ENCODE measurements around the gene DTNB. TPM values are rescaled to one million over a fixed set of nuclear protein-coding genes. Genes with fewer than 3 reads are reported as not detected.

DTNB gene
- total RNA-seq, 4 donors from 2014 or later: 3.9 to 8.7 (median 4.4) TPM

GRCh38 chr2:25651782-25652455, 21.5 kb downstream of the DTNB start:
- no peak for ATAC-seq
- no peak overlapping the region for H3K4me3 ChIP-seq
- no peak for TF ChIP-seq POLR2AphosphoS5 (IDR thresholded peaks at IDR 0.05)
- no peak for TF ChIP-seq POLR2A (IDR thresholded peaks at IDR 0.05)
- TF ChIP-seq EP300 (IDR thresholded peaks at IDR 0.05): no peak
- TF ChIP-seq, protein P1, sequence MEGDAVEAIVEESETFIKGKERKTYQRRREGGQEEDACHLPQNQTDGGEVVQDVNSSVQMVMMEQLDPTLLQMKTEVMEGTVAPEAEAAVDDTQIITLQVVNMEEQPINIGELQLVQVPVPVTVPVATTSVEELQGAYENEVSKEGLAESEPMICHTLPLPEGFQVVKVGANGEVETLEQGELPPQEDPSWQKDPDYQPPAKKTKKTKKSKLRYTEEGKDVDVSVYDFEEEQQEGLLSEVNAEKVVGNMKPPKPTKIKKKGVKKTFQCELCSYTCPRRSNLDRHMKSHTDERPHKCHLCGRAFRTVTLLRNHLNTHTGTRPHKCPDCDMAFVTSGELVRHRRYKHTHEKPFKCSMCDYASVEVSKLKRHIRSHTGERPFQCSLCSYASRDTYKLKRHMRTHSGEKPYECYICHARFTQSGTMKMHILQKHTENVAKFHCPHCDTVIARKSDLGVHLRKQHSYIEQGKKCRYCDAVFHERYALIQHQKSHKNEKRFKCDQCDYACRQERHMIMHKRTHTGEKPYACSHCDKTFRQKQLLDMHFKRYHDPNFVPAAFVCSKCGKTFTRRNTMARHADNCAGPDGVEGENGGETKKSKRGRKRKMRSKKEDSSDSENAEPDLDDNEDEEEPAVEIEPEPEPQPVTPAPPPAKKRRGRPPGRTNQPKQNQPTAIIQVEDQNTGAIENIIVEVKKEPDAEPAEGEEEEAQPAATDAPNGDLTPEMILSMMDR (IDR thresholded peaks at IDR 0.05): no peak
- no peaks in the 10 kb centered on the region for H3K27me3 ChIP-seq
- peaks cover 0 to 7% of the 10 kb centered on the region in 2 donors for H3K36me3 ChIP-seq
- H3K9me3 ChIP-seq: no peaks in the 10 kb centered on the region
- no peaks in the 10 kb centered on the region for H3K4me1 ChIP-seq
- no peak overlapping the region for H3K27ac ChIP-seq
- 83 to 94% methylated on average over 1 of the region's 1 CpG for WGBS, 2 donors (ENCODE audit: low coverage in 1 of 2)

DNA sequence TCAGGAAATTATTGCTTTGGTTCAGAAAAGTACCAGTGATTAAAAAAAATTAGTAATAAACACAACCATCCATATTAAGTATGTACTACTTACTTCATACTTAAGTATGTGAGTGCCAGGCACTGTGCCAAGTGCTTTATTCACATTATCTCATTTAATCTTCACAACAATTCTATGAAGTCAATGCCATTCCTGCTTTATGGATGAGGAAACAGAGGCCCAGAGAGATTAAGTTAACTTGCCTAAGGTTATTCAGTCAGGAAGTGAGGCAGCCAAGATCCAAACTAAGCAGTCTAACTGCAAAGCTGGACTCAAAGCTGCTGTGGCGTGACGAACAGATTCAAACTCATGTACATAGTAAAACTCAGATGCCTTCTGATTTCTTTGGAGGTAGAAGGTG, 22.3 kb downstream of the DTNB start:
- Histone ChIP-seq H3K27me3 (no peaks in the 10 kb centered on the region), H3K27ac (no peak overlapping the region), H3K4me1 (no peaks in the 10 kb centered on the region), H3K36me3 (peaks cover 0 to 7% of the 10 kb centered on the region in 2 donors), H3K9me3 (no peaks in the 10 kb centered on the region), H3K4me3 (no peak overlapping the region)
- ATAC-seq: no peak
- WGBS, 2 donors (ENCODE audit: low coverage in 1 of 2): 33 to 67% methylated on average over 2 of the region's 2 CpGs
- TF ChIP-seq, protein P1 (IDR thresholded peaks at IDR 0.05): no peak
- no peak for TF ChIP-seq POLR2A (IDR thresholded peaks at IDR 0.05)
- no peak for TF ChIP-seq EP300 (IDR thresholded peaks at IDR 0.05)
- no peak for TF ChIP-seq POLR2AphosphoS5 (IDR thresholded peaks at IDR 0.05)

DNA sequence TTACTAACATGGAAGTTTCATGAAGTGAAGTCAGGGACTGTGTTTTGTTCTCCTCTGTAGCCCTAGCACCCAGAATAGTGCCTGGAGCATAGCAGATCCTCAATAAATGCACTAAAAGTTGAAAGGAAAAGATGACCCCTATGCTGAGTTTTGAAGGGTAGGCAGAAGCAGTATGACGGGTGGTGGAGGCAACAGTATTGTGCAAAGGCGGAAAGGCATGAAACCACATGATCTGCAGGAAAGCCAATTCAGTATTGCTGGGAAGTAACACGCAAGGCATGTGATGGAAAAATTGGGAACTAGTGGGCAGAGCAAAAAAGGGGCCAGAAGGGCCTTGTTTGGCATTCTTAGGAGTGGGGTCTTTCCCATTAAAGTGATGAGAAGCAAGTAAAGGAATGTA, 23.1 kb downstream of the DTNB start:
- WGBS, 2 donors (ENCODE audit: low coverage in 1 of 2): 97 to 100% methylated on average over 2 to 3 of the region's 3 CpGs
- peak; percentile 19 for ATAC-seq
- H3K27me3 ChIP-seq: no peaks in the 10 kb centered on the region
- H3K4me3 ChIP-seq: no peak overlapping the region
- H3K9me3 ChIP-seq: no peaks in the 10 kb centered on the region
- no peaks in the 10 kb centered on the region for H3K4me1 ChIP-seq
- no peak for TF ChIP-seq EP300 (IDR thresholded peaks at IDR 0.05)
- TF ChIP-seq, protein P1 (IDR thresholded peaks at IDR 0.05): no peak
- no peak for TF ChIP-seq POLR2A (IDR thresholded peaks at IDR 0.05)
- no peak overlapping the region for H3K27ac ChIP-seq
- H3K36me3 ChIP-seq: peaks cover 0 to 7% of the 10 kb centered on the region in 2 donors

- WGBS, 2 donors (ENCODE audit: low coverage in 1 of 2): 80 to 100% methylated on average over 2 to 4 of the region's 4 CpGs
- TF ChIP-seq EP300 (IDR thresholded peaks at IDR 0.05): no peak
- TF ChIP-seq POLR2AphosphoS5 (IDR thresholded peaks at IDR 0.05): no peak
- TF ChIP-seq POLR2A (IDR thresholded peaks at IDR 0.05): no peak
- TF ChIP-seq, protein P1 (IDR thresholded peaks at IDR 0.05): no peak
- ATAC-seq: no peak
These were observed 23.6 kb downstream of the DTNB start for GRCh38 chr2:25649786-25650185.

DNA sequence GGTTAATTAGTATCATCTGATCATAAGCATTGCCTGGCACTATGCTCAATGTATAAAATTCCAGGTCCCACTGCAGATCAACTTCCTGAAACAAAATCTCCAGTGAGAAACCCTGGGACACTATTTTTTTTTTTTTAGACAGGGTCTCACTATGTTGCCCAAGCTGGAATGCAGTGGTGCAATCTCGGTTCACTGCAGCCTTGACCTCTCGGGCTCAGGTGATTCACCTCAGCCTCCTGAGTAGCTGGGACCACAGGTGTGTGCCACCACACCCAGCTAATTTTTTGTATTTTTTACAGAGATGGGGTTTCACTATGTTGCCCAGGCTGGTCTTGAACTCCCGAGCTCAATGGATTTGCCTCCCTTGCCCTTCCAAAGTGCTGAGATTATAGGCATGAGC, 31.1 kb downstream of the DTNB start:
- TF ChIP-seq, protein P1 (IDR thresholded peaks at IDR 0.05): no peak
- no peak for TF ChIP-seq POLR2AphosphoS5 (IDR thresholded peaks at IDR 0.05)
- TF ChIP-seq EP300 (IDR thresholded peaks at IDR 0.05): no peak
- no peak for TF ChIP-seq POLR2A (IDR thresholded peaks at IDR 0.05)
- whole genome bisulfite sequencing, 2 donors (ENCODE audit: low coverage in 1 of 2): 90 to 93% methylated on average over 2 to 3 of the region's 3 CpGs
- no peaks in the 10 kb centered on the region for H3K27me3 ChIP-seq
- H3K4me3 ChIP-seq: no peak overlapping the region
- H3K36me3 ChIP-seq: peaks cover 0 to 10% of the 10 kb centered on the region in 2 donors
- ATAC-seq: no peak
- no peaks in the 10 kb centered on the region for H3K4me1 ChIP-seq
- H3K9me3 ChIP-seq: no peaks in the 10 kb centered on the region
- no peak overlapping the region for H3K27ac ChIP-seq

More at GRCh38 chr2:25649786-25650185, 23.6 kb downstream of the DTNB start:
- H3K36me3 ChIP-seq: peaks cover 0 to 7% of the 10 kb centered on the region in 2 donors
- no peak overlapping the region for H3K27ac ChIP-seq
- H3K4me1 ChIP-seq: no peaks in the 10 kb centered on the region
- no peaks in the 10 kb centered on the region for H3K27me3 ChIP-seq
- H3K9me3 ChIP-seq: no peaks in the 10 kb centered on the region
- H3K4me3 ChIP-seq: no peak overlapping the region

Data from gastroesophageal sphincter (tissue), 4 donors.